HT1080 (cell line): Measurements from ENCODE around the gene UNC13C. TPM values are rescaled to one million over a fixed set of nuclear protein-coding genes. Genes with fewer than 3 reads are reported as not detected.
A peak's percentile ranks its signal among the peaks of the same experiment; 100 is the strongest.

ENCODE experiments used
- DNase-seq: peaks from one replicate; pipeline ENCODE4 v3.0.0-alpha.2; 2015; ENCODE audit warnings: low read depth
- total RNA-seq: library from RNA; depleted of rRNA; stranded (reverse); fragments of >200 nt; shearing (Covaris generic); gene quantifications from 2 replicates; pipeline ENCODE4 v1.2.3, GENCODE V29; 2014

The UNC13C gene
- total RNA-seq, 1 experiment from 2014 or later, result 0.03 TPM

DNA sequence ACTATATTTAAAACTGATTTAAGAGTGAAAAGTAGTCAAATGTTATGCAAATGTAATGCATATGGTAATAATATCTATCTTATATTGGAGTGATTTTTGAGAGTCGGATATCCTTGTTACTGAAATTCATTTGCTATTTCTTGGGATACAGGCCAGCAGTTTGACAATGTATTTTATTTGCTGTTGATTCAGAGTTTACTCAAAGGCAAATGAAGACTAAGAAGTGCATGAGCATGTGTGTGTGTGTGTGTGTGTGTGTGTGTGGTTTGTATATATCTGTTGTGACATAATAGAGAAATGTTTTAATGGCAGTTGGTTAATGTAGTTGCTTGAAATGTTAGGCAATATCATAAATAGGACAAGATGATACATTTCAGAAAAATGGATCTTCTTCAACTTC, 39.0 kb downstream of the UNC13C start:
- DNase-seq, result no peak

DNA sequence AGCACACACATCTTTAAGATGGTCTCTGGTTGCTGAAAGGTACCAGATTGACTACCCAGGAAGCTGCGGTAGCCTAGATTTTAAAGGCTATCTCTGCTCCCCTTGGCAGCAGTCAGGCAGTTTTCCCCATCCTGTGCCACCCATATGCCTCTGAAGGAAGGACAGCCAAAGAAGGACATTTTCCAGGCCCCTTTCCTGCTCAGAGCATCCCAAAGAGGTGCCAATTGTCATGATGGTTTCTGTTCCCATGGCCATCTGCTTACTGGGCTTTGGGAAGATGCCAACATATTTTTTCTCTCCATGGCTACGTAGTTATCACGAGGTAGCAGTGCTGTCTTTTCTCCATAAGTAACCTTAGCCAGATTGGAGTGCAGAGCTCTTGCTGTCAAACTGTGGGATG, 39.7 kb downstream of the UNC13C start:
- DNase-seq, result no peak

DNA sequence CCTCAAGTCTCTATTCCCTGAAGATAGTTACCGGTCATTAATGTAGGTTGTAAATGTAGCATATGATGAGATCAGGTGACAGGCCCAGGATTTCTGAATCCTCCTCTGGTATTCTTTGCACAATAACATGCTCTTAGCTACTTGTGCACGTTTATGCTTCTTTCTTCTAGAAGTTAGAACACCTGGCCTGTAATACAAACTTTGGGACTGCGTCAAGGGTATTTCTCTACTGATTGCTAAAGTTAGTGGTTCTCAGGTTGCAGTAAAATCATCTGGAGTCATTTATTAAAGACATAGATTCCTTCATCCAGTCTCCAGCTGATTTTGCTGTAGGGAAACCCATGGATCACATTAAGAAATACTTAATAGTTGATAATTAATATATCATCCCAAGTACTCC, 48.0 kb downstream of the UNC13C start:
- no peak for DNase-seq

DNA sequence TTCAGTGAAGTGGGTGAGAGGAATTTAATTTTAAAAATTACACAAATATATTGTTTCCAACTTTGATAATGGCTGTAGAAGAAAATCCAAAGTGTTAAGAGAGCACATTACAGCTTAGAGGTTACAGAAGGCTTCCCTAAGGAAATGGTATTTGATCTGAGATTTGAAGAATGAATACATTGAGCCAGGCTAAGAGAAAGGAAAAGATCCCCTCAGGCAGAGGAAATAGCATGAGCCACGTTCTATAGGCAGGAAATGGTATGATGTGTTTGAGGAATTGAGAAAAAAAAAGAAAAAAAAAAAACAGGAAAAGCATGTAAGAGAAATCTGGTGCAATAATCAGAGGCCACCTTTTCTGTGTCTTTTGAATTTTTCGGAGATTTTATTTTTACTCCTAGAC, 48.6 kb downstream of the UNC13C start:
- DNase-seq, result peak; percentile 10

DNA sequence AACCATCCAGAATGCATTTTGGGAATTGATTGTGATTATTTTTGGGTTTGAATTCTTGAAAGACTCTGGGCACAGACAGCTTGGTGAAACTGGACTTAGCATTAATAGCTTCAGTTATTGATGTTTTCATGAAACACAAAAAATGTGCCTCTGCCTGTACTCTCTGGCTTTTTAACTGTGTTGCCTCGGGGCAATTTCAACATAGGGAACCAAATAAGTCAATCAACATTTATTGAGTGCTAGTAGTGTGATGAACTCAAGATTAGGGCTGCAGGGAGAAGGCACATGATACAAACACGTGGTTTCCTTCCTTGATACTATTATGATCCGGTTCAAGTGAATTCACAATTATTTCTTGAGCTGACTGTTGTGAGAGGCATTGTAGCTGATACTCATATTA, 50.8 kb downstream of the UNC13C start:
- no peak for DNase-seq

DNA sequence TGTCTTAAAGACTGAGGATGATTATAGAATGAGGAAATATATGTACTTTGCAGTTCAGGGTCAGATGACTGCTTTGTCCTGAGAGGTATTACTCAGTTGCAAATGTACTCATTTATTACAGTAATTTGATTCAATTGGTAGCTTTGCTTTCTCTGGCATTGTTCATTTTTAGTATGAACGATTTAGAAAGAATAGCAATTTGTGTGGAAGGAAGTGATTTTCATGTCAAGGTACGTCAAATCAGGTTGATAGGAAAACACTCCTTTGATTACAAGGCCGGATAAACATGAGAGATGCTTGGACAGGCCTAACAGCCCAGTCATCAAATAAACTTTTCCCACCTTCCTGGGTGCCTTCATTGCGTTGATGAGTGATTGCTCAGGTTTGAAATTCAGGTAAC, 53.8 kb downstream of the UNC13C start:
- no peak for DNase-seq

DNA sequence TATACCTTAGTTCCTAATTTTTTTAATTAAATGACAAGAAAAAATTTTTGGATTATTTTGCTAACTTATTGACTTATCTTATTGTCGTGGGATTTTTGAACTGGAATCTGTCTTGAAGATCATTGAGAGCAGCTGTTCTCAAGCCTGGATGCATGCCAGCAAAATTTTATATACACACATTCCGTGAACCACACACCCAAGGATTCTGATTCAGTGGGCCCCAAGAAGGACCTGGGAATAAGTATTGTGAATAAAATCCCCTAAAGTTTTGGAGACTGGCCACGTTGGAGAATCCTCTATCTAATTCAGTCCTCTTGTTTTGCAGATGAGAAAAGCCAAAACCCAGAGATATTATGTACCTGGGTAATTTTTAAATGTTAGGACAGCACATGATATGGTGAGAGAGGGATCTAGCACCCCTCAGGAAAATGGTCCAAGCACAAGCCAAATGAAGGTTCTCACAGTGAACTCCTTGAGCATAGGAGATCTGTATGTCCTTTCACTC, 55.2 kb downstream of the UNC13C start:
- no peak for DNase-seq

DNA sequence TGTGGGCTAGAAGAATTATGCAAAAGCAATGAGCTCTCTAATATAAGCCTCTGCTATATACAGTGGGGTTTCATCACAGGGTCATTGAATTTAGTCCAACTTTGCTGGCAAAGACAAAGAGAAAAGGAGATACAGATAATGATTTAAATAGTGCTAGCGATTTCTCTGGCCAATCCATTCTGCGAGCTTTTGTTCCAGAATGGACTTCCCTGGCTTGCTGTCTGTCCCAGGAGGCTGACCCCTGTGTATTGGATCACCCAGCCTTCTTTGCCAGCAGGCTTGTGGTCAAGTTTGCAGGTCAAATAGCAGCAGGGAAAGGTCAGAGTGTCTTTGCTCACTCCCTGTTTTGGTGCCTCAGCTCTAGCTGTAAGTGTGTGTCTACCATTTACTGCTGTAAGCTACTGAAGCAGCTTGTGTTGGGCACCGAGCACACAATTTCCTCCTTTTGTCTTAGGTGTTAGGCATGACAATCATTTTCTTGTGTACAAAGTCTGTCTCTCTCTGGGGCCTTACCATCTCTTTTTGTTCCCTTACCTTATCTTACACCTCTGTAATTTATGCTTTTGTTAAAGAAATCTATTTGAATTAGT, 55.7 kb downstream of the UNC13C start:
- no peak for DNase-seq

DNA sequence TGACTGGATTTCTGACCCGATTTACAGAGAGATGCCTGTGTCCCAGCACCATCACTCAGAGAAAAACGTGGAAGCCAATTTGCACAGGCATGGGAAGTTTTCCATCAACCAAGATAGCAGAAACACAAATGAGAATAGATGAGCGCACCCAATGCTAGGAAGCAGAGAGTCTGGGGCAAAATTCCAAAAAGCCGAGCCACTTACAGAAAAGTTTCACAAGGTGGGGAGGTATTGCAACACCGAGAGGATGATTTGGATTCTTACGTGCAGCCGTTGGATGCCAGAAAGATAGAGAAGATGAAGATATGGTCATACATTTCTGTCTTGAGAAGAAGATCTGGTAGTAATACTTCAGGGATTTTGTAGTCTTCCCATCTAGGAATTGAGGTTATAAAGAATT, 57.4 kb downstream of the UNC13C start:
- no peak for DNase-seq

DNA sequence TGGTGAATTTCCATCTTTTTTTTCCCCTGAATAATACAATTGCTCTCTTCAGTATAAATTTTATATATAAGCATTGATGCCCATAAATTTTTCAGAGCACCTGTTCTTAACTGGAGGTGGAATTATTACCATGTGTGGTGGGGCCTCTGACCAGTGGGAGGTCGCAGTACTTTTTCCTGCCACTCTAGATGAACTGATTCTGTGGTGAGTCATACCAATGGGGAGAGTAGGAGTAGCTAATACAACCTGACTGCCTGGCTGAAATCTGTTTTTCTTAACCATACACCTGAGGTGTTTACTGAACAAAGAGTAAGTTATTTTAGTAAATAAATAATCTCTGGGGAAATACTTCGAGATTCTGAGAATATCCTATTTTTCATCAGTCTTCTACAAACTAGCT, 67.2 kb downstream of the UNC13C start:
- DNase-seq, result peak; percentile 15

DNA sequence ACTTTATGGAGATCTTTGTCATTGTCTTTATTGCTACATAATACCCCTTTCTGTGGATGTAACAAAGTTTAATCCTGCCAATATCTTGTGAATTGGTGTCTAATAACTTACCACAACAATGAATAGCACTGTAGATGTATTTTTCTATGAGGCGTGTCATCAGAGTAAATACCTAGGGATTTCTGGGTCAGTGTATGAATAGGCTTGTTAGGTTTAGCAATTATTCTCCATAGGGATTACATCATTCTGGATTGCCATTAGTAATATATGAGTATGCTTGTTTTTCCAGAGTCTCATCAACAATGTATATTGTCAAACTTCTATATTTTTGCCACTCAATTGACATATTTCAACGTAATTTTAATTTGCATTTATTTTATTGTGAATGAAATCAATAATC, 67.9 kb downstream of the UNC13C start:
- no peak for DNase-seq

DNA sequence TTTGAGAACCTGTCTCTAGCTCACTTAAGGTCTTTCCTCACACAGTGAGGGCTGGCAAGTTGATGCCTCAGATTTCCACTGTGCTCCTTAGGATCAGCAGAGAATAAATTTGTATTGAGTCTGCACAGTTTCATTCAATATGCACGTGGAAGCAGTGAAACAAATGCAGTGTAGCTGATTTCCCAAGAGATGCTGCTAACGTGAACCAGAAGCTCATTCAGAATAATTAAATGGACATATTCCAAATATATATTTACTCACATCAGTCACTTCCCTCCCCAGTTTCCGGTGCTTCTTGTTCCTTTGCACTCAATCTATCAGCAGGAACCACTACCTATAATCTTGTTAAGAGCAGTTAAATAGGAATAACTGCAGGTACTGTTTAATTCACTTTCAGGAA, 86.1 kb downstream of the UNC13C start:
- no peak for DNase-seq

DNA sequence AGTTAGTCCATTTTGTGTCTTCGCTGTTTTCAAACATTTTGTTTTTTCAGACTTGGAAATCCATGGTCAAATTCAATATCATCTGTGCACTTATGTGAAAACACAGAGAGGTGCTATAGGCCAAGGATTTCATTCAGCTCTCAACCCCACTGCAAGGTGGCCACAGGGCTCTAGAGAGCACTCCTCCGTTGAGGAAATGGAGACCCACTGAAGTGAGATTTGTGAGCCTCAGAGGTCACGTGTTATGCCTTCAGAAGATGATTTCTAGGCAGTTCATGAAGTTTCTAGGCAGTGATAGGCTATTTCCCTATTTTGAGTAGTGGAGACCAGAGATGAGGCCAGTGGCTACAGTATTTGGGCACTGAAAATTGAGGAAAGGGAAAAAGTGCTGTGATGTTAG, 88.2 kb downstream of the UNC13C start:
- no peak for DNase-seq

DNA sequence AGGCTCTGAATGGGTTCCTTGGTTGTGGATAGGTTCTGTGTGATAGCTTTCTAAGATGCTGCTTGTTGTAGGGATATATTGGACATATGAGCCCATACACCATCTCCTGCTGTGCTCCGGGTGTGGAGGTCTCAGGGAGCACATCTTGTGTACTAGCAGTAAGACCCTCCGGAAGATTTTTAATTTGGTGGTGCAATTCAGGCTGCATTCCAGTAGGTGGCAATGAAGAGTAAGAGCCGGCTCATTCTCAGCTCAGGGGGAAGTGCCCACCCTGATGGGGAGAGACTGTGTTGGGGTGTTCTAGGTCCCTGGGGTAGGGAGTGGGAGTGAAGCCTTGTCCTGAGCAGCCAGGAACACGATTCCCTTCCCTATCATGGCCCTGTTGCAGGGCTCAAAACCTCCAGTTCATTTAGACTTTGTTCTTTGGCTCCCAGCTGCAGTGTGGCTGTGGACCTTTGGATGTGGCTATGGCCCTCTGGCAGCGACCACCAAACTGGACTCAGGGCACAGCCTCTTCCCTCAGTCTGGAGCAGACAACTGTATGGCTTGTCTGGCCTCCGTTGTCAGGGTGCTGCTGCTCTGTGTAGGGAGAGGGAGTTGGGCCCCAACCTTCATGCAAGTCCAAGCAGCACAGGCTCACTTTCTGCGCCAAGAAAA, 104.7 kb downstream of the UNC13C start:
- DNase-seq, result peak; percentile 10

DNA sequence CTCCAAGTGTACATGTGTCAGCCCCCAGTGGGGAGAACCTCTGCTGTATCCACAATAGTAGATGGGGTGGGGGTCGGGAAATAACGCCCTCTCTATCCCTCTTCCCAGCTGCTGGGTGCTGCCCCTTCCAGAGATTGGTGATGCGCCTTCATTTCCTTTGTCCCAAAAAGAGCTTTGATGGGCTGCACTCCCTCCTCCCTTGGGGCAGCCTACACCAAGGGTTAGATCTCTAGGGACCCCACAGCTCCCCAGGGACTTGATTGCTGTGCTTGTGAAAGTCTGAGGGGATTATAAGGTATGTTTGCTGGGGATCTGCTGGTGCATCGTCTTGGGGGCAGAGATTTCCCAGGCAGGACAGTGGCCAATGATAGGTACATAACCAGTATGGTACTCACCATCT, 105.3 kb downstream of the UNC13C start:
- DNase-seq, result no peak

DNA sequence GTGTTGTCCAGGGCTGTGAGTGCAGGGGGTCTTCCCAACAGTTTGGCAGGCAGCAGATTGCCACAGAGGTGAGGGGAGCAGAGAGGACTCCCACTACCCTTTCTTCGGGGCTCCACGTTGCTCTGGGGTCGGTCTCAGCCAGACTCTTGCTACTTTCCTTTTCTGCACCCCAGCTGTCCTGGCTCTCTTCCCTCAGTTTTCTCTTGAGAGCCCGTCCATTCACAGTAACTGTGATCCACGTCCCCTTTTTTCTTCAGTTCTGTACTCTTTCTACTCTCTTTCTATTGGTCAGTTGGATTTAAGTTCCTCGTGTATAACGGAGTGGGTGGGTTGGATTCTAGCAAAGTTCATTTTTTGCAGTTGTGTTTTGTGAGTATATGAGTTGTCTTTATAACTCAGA, 105.8 kb downstream of the UNC13C start:
- no peak for DNase-seq

DNA sequence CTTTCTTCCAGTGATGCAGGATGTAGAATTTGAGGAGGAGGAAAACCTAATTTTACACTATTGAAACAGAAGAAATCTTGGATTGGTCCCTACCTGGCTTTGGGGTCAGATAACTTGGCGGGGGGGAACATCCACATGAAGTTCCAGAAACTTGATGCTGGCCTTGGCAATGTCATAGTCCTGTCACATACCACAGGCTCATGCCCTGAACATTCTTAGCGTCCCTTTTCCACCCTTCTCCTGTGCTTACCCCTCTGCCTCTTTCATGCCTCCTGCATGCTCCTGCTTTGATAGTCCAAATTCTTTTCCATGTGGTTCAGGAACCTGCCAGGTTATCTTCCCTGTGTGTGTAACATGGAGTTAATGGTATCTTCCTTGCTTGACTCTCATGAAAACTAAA, 110.6 kb downstream of the UNC13C start:
- DNase-seq, result no peak

DNA sequence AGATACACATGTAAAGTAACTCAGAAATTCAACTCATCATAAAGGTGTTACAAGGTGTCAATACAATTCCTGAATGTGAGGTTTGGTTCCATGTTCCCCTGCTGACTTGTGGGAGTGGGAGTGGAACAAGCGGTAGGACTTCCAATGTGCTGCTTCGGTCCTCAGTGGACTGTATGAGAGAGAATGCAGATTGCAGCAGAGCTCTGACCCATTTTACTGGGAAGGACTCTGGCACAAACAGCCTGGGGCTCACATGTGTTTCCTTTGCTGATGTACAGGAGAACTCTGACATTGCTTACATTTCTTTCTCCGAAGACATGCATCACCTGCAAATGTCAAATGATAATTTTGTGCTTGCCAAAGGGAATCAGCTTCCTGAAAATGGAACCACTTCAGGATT, 111.5 kb downstream of the UNC13C start:
- DNase-seq, result no peak

DNA sequence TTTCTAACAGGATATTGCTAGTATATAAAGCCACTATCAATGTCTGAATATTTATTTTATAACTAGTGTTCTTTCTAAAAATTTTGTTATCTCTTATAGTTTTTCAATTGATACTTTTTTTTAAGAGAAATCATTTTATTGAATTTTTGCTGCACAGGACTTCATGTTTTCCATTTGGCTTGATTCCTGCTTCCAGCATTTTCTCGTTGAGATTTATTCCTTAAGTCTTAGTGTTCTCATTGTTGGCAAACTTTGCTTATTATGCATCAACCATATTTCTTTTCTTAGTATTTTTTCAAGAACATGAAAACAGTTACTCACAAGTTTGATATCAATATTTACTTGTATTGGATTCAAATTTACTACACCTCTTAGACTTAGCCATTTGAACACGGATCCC, 113.4 kb downstream of the UNC13C start:
- no peak for DNase-seq

DNA sequence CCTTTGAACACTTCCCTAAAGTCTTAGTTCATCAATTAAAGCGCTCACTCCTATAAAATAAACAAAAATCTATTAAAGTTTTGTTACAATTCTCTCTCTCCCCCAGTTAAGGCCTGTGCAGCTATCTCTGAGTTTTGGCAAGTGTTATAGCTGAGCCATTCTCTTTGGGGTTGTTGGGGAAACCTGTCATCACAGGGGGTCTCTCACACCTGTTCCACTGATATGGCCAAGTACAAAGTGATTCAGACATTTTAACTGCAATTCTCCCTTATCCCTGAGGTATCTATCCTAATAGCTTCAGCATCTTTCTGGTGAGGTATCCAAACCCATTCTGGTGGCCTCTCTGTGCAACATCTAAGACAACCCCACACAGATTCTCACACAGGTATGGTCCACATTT, 116.4 kb downstream of the UNC13C start:
- no peak for DNase-seq

DNA sequence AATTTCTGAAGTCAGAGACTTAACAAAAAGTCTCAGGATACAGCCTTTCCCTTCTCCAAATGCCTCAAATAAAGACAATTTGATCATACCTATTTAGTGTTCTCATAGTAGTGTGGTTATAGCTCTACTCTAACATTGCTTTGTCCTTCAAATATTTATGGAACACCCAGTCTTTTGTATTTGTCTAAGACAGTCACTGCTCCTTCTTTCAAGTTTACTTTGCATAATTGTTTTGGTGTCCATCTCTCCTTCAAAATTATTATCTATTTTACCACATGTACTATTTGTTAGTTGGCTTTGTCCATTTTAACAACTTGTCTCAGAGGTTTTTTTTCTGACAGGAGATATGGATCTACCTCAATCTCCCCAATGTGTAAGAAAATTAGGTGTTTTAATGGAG, 118.8 kb downstream of the UNC13C start:
- DNase-seq, result no peak

DNA sequence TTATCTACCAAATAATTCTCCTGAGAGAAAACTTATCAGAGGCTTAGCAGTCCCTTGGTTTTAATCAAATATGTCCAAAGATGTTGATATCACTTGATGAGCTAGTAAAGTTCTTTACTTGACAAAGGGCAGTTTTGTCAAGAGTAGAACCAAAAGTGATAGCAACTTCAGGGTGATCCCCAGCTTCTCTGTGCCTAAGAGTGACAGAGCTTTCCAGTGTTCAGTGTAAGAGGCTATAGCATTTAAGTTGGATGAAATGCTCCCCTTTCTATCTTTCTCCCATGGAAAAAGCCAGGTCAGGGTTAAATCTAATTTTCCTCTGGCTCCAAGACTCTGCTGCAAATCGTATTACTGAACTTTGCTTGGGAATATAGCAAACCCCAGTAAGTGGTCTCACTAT, 120.8 kb downstream of the UNC13C start:
- DNase-seq, result no peak

DNA sequence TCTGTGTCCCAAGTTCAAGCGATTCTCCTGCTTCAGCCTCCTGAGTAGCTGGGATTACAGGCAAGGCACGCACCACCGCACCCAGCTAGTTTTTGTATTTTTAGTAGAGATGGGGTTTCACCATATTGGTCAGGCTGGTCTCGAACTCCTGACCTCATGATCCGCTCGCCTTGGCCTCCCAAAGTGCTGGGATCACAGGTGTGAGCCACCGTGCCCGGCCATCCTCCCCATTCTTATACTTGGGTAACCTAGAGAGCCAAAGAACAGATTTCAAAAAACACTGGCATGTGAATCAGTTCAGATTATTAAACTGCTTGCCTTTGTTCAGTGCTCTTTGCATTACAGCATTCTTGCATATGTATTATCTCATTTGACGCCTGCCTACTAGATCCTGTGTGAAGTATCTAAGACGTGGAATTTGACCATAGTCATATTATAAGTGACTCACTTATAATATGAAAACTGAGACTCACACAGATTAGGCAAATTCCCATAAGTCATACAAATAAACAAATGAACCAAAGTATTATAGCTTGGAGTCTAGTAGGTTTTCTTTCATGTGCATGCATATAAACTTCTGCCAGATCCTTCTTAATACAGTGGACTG, 123.5 kb downstream of the UNC13C start:
- DNase-seq, result no peak
